PFSK-1 (cell line): Measurements from ENCODE around the gene ZNF428.

Experiments
- FOXP2 ChIP-seq: optimal IDR thresholded peaks from 2 replicates; pipeline ENCODE3; 2011; ENCODE audit warnings: borderline replicate concordance, control low read depth, inconsistent platforms; ENCODE audit not compliant: insufficient read depth; ENCODE audit errors: extremely low read length, extremely low read depth
- POLR2AphosphoS5 ChIP-seq: IDR thresholded peaks from 2 replicates; pipeline ENCODE4 v1.6.1; 2012; ENCODE audit warnings: low read depth, mild to moderate bottlenecking, control low read depth, low read length, moderate library complexity
- REST ChIP-seq, 2 experiments: IDR thresholded peaks; 2 replicates each; pipeline versions ENCODE4 v1.6.1 to v1.8.0; 2011 to 2012; ENCODE audit warnings: low read depth in 2 of 2, low read length in 2 of 2, control low read depth in 1 of 2, inconsistent platforms in 1 of 2, mild to moderate bottlenecking in 1 of 2, moderate library complexity in 1 of 2; ENCODE audit not compliant: insufficient read depth in 1 of 2
- SIN3A ChIP-seq: IDR thresholded peaks from 2 replicates; pipeline ENCODE4 v1.6.1; 2012; ENCODE audit warnings: mild to moderate bottlenecking, low read length, moderate library complexity, borderline replicate concordance; ENCODE audit not compliant: insufficient read depth
- TAF1 ChIP-seq: IDR thresholded peaks from 2 replicates; pipeline ENCODE4 v1.6.1; 2012; ENCODE audit warnings: low read length, control low read depth, borderline replicate concordance; ENCODE audit not compliant: insufficient read depth

The ZNF428 gene

GRCh38 chr19:43622070-43622469, 2.6 kb upstream of the ZNF428 start:
- no peak for TF ChIP-seq TAF1
- no peak for TF ChIP-seq SIN3A
- no peak for TF ChIP-seq REST (IDR thresholded peaks at IDR 0.05; ENCODE audit: insufficient read depth in 1 of 2, low read depth in 2 of 2, low read length in 2 of 2)
- TF ChIP-seq FOXP2: no peak
- TF ChIP-seq POLR2AphosphoS5: no peak

- no peak for TF ChIP-seq REST (IDR thresholded peaks at IDR 0.05; ENCODE audit: insufficient read depth in 1 of 2, low read depth in 2 of 2, low read length in 2 of 2)
- no peak for TF ChIP-seq POLR2AphosphoS5
- TF ChIP-seq TAF1: no peak
- TF ChIP-seq FOXP2: no peak
Observed at GRCh38 chr19:43620061-43621001, 902 bp upstream of the ZNF428 start.

- TF ChIP-seq SIN3A (no peak), REST (IDR thresholded peaks at IDR 0.05; ENCODE audit: insufficient read depth in 1 of 2, low read depth in 2 of 2, low read length in 2 of 2) (no peak), POLR2AphosphoS5 (no peak), FOXP2 (no peak), TAF1 (no peak)
Observed at GRCh38 chr19:43618921-43619261, 538 bp downstream of the ZNF428 start.

GRCh38 chr19:43616954-43617353, 2.5 kb downstream of the ZNF428 start:
- TF ChIP-seq REST (IDR thresholded peaks at IDR 0.05; ENCODE audit: insufficient read depth in 1 of 2, low read depth in 2 of 2, low read length in 2 of 2): no peak
- TF ChIP-seq TAF1: no peak
- TF ChIP-seq FOXP2: no peak
- TF ChIP-seq SIN3A: no peak
- TF ChIP-seq POLR2AphosphoS5: no peak
